DOHH2 (cell line): ENCODE measurements around the gene TCF7.

Source experiments
- H3F3A ChIP-seq: fragments of 200-600 bp; sonication (generic), shearing (Covaris generic); 2 replicates; pipeline ENCODE4 v1.6.0; 2016; ENCODE audit warnings: antibody characterized with exemption, mild to moderate bottlenecking; ENCODE audit not compliant: control insufficient read depth, insufficient read depth
- H3K27ac ChIP-seq: fragments of 200-600 bp; sonication (generic); 2 replicates; pipeline ENCODE4 v1.5.1; 2014; ENCODE audit warnings: low read depth, mild to moderate bottlenecking, low read length, moderate library complexity
- H3K27me3 ChIP-seq: fragments of 200-600 bp; sonication (generic); 2 replicates; pipeline ENCODE4 v1.6.1; 2014; ENCODE audit warnings: mild to moderate bottlenecking, low read length, mixed read lengths; ENCODE audit not compliant: control insufficient read depth
- H3K36me3 ChIP-seq: fragments of 200-600 bp; sonication (generic); 2 replicates; pipeline ENCODE4 v1.6.1; 2014; ENCODE audit warnings: mild to moderate bottlenecking, low read length, moderate library complexity, mixed read lengths; ENCODE audit not compliant: control insufficient read depth
- H3K4me1 ChIP-seq: fragments of 200-600 bp; sonication (generic); 2 replicates; pipeline ENCODE4 v1.6.1; 2014; ENCODE audit warnings: mild to moderate bottlenecking, low read length, mixed read lengths; ENCODE audit not compliant: control insufficient read depth
- H3K4me2 ChIP-seq: fragments of 200-600 bp; sonication (generic); 2 replicates; pipeline ENCODE4 v1.6.0; 2014; ENCODE audit warnings: mild to moderate bottlenecking, low read length, moderate library complexity
- H3K4me3 ChIP-seq: fragments of 200-600 bp; sonication (generic); 2 replicates; pipeline ENCODE4 v1.5.1; 2014; ENCODE audit warnings: mild to moderate bottlenecking, low read length, mixed read lengths
- H3K79me2 ChIP-seq: fragments of 200-600 bp; sonication (generic); 2 replicates; pipeline ENCODE4 v1.6.1; 2014; ENCODE audit warnings: mild to moderate bottlenecking, low read length, mixed read lengths; ENCODE audit not compliant: control insufficient read depth
- H3K9me2 ChIP-seq: fragments of 200-600 bp; sonication (generic); replicated peaks from 2 replicates; pipeline ENCODE4 v1.6.1; 2014; ENCODE audit warnings: mild to moderate bottlenecking, low read length, mixed read lengths; ENCODE audit not compliant: control insufficient read depth
- H3K9me3 ChIP-seq: fragments of 200-600 bp; sonication (generic); 2 replicates; pipeline ENCODE4 v1.6.1; 2014; ENCODE audit warnings: antibody characterized with exemption, low read length, mixed read lengths; ENCODE audit not compliant: control insufficient read depth, insufficient read depth
- H4K20me1 ChIP-seq: fragments of 200-600 bp; sonication (generic); 2 replicates; pipeline ENCODE4 v1.6.0; 2014; ENCODE audit warnings: low read depth, mild to moderate bottlenecking, antibody characterized with exemption, low read length, moderate library complexity; ENCODE audit not compliant: control insufficient read depth, insufficient read depth
- EZH2phosphoT487 ChIP-seq: fragments of 200-600 bp; sonication (generic); IDR thresholded peaks from 2 replicates; pipeline ENCODE4 v1.6.1; 2017; ENCODE audit warnings: borderline replicate concordance, mild to moderate bottlenecking, antibody characterized with exemption, low read length, moderate library complexity, mixed read lengths
- TF ChIP-seq, protein P1 (sequence below): fragments of 200-600 bp; sonication (generic); IDR thresholded peaks from one replicate; pipeline ENCODE4 v1.5.1; 2014; ENCODE audit warnings: antibody characterized with exemption, mild to moderate bottlenecking, low read depth, low read length; ENCODE audit not compliant: poor library complexity, severe bottlenecking

TCF7 gene

DNA sequence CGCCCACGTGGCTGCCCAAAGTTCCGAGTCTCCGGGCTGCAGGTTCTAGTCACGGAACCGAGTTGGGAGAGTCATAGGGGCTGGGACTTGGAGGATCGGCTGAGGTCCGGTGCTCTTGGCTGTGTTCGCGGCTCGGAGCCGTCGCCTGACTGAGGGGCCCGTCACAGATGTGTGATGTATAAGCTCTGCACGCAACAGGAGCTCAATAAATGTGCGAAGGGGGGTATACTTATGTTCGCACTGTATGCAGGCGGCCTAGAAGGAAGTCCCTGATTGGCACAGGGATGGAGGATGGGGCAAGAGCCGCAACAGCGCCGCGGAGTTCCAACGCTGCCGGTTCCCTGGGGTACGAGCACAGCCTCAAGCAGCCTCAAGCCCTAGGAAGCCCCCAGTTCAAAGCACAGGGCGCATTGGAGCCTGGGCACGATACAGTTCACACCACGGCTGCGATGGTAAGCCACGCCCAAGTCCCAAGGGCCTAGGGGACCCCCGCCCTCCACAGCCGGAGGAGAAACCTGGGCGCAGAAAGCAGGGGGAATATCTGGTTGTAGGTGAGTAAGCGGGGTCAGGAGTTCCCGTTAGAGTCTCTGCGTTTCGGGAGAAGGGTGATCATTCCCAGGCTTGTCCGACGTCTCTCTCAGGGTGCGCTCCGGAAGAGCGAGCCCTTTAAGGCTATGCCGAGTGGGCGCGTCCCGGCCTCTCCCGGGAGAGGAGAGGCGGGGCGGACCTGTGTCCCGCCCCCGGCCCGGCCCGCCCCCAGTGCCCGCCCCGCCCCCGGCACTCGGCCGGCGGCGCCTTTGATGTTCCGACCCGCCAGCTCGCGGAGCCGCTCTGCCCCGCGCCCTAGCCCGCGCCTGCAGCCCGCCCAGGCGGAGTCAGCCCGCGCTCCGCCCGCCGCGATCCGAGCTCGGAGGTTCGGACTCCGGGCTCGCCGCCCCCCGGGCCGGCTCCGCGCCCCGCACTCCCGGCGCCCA is at the start of gene TCF7:
TCF7 (plus strand) TSS at position 780 of the 974 bp plus-strand sequence. CDS start 226 bp downstream, outside the sequence.
- H3K27me3 ChIP-seq, result peaks cover 58% of the 10 kb centered on the region
- H3K4me3 ChIP-seq, result peak within 1 kb of the TSS; percentile 68
- H3K27ac ChIP-seq, result no peak within 1 kb of the TSS
- H3K4me2 ChIP-seq, result peak within 1 kb of the TSS; percentile 80
- H3F3A ChIP-seq, result no peaks in the 10 kb centered on the region
- peaks cover 14% of the 10 kb centered on the region for H3K4me1 ChIP-seq
- H3K9me2 ChIP-seq, result no peaks in the 10 kb centered on the region
- no peaks in the 10 kb centered on the region for H3K9me3 ChIP-seq
- H3K36me3 ChIP-seq, result no peaks in the 10 kb centered on the region
- TF ChIP-seq EZH2phosphoT487, result peak; percentile 30; the same call in 1 of the 2 replicates
- TF ChIP-seq, protein P1, sequence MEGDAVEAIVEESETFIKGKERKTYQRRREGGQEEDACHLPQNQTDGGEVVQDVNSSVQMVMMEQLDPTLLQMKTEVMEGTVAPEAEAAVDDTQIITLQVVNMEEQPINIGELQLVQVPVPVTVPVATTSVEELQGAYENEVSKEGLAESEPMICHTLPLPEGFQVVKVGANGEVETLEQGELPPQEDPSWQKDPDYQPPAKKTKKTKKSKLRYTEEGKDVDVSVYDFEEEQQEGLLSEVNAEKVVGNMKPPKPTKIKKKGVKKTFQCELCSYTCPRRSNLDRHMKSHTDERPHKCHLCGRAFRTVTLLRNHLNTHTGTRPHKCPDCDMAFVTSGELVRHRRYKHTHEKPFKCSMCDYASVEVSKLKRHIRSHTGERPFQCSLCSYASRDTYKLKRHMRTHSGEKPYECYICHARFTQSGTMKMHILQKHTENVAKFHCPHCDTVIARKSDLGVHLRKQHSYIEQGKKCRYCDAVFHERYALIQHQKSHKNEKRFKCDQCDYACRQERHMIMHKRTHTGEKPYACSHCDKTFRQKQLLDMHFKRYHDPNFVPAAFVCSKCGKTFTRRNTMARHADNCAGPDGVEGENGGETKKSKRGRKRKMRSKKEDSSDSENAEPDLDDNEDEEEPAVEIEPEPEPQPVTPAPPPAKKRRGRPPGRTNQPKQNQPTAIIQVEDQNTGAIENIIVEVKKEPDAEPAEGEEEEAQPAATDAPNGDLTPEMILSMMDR, result no peak
- no peaks in the 10 kb centered on the region for H3K79me2 ChIP-seq
- H4K20me1 ChIP-seq, result peaks cover 4% of the 10 kb centered on the region; the same call in 1 of the 2 replicates

- H3K79me2 ChIP-seq, result no peaks in the 10 kb centered on the region
- no peaks in the 10 kb centered on the region for H3K4me1 ChIP-seq
- no peaks in the 10 kb centered on the region for H3F3A ChIP-seq
- no peaks in the 10 kb centered on the region for H4K20me1 ChIP-seq
- H3K4me3 ChIP-seq, result no peak overlapping the region
- no peaks in the 10 kb centered on the region for H3K9me2 ChIP-seq
- peaks cover 57% of the 10 kb centered on the region for H3K27me3 ChIP-seq
- H3K36me3 ChIP-seq, result no peaks in the 10 kb centered on the region
- H3K9me3 ChIP-seq, result no peaks in the 10 kb centered on the region
- H3K27ac ChIP-seq, result no peak overlapping the region
- H3K4me2 ChIP-seq, result no peak overlapping the region
- TF ChIP-seq EZH2phosphoT487, result no peak
- TF ChIP-seq, protein P1, result no peak
Observed at GRCh38 chr5:134069553-134069952, 44.9 kb upstream of the TCF7 start.

- no peaks in the 10 kb centered on the region for H3K9me2 ChIP-seq
- H3K4me3 ChIP-seq, result no peak overlapping the region
- peaks cover 57% of the 10 kb centered on the region for H3K27me3 ChIP-seq
- no peaks in the 10 kb centered on the region for H3K4me1 ChIP-seq
- no peaks in the 10 kb centered on the region for H4K20me1 ChIP-seq
- H3K27ac ChIP-seq, result no peak overlapping the region
- no peaks in the 10 kb centered on the region for H3K9me3 ChIP-seq
- no peaks in the 10 kb centered on the region for H3F3A ChIP-seq
- no peaks in the 10 kb centered on the region for H3K79me2 ChIP-seq
- H3K4me2 ChIP-seq, result no peak overlapping the region
- TF ChIP-seq, protein P1, result no peak
- no peak for TF ChIP-seq EZH2phosphoT487
- no peaks in the 10 kb centered on the region for H3K36me3 ChIP-seq
Observed at GRCh38 chr5:134070725-134071613, 43.5 kb upstream of the TCF7 start.
